LHCN-M2 (cell line): ENCODE measurements around the gene SZRD1. TPM values are rescaled to one million over a fixed set of nuclear protein-coding genes. Genes with fewer than 3 reads are reported as not detected.

ENCODE experiments used
- DNase-seq: peaks from one replicate; pipeline ENCODE4 v3.0.0-alpha.2; 2012; ENCODE audit warnings: low read depth
- total RNA-seq: library from RNA; depleted of rRNA; stranded (reverse); fragments of >200 nt; gene quantifications from 2 replicates; pipeline ENCODE4 v1.2.3, GENCODE V29; 2014

The SZRD1 gene
- total RNA-seq, 1 experiment from 2014 or later: 118 TPM

GRCh38 chr1:16394977-16395376 is 27.9 kb downstream of the SZRD1 start:
- no peak for DNase-seq

- DNase-seq: peak; percentile 93
Measured at GRCh38 chr1:16396591-16396990, 29.5 kb downstream of the SZRD1 start.

DNA sequence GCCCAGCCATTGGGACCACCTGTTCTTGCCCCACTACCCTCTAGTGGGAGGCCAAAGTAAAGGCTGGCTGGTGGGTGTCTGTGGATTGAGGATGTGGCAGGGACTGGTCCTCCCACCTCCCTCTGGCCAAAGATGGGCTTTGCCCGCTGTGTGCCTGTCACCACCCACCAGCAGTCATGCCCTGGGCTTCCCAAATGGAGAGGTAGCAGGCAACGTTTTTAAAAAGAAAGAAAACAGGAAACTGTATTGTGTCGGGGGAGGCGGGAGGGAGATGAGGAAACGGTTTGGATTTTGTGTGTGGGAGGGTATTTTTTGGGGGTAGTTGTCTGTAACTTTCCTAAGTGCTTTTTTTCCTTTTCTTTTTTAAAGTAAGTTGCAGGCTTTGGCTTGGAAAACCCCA is 30.1 kb downstream of the SZRD1 start:
- DNase-seq: no peak

- DNase-seq: no peak
Measured at GRCh38 chr1:16398371-16398953, 31.4 kb downstream of the SZRD1 start.

GRCh38 chr1:16402742-16403141 is 35.7 kb downstream of the SZRD1 start:
- no peak for DNase-seq

DNA sequence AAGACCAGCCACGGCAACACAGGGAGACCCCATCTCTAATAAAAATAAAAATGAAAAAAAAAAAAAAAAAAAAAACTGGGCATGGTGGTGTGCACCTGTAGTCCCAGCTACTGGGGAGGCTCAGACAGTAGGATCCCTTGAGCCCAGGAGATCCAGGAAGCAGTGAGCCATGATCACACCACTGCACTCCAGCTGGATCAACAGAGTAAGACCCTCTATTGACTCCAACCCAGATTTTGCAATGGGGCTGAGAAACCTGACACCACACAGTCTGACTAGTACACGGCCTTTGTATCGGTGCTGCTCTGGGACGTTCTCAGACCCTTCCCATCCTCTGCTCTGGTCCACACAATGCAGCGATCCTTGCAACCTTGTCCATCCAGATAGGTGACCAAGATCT is 38.4 kb downstream of the SZRD1 start:
- no peak for DNase-seq

DNA sequence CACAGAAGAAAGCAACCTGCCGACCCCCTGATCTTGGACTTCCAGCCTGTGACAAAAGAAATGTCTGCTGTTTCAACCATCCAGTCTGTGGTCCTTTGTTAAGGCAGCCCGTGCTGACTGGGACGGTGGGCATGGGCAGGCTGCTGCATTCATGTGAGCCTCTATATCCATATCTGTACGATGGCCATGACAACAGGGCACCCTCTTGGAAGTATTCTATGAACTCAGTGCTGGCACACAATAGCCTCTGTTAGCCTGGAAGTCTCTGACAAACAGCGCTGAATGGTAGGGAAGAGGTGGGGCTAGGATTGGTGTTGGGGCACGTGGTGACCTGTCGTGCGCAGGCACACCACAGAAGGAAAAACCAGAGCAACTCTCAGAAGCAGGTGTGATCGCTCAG is 39.8 kb downstream of the SZRD1 start:
- no peak for DNase-seq

DNA sequence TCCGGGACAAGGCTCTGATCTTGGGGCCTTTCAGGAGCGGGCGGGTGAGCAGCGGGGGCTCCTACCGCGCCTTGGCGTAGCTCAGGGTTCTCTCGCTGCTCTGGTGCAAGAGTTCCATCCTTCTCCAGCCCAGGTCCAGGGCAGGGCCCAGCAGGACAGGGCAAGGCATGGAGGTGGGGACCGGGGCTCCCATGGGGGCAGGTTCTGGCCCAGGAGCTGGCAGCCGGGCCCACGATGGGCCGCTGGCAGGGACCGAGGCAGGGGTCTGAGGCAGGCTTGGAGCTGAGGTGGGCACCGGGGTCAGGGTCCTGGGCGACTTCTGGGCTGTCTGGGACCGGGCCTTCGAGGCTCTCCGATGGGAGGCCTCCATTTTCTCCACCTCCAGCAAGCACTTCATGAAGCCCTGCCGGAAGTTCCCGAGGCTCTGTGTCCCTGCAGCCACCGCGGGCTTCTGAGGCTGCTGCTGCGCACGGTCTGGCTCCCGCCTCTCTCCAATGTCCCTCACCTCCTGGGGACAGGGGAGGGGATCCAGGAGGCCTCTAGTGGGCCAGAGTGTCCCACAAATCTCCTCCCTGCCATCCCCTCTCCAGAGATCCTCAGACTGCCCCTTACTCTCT is 42.6 kb downstream of the SZRD1 start:
- no peak for DNase-seq

DNA sequence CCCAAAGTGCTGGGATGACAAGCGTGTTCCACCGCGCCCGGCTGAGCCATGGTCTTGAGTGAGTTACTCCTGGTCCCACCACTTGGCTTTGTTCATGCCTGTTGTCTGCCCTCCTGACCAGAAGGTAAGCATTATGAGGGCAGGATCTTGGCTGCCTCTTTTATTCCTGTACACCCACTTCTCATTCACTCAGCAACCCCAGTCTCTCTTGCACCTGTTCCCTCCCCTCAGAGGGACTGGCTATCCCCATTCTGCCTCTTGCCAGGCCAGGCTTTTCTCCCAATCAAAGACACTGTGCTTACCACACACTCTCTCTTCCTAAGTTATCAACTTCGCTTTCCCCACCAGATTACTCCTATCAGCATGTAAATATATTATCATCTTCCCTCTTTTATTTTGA is 43.8 kb downstream of the SZRD1 start:
- no peak for DNase-seq

- no peak for DNase-seq
Measured at GRCh38 chr1:16413191-16413590, 46.1 kb downstream of the SZRD1 start.

GRCh38 chr1:16418823-16419425 is 51.9 kb downstream of the SZRD1 start:
- no peak for DNase-seq

DNA sequence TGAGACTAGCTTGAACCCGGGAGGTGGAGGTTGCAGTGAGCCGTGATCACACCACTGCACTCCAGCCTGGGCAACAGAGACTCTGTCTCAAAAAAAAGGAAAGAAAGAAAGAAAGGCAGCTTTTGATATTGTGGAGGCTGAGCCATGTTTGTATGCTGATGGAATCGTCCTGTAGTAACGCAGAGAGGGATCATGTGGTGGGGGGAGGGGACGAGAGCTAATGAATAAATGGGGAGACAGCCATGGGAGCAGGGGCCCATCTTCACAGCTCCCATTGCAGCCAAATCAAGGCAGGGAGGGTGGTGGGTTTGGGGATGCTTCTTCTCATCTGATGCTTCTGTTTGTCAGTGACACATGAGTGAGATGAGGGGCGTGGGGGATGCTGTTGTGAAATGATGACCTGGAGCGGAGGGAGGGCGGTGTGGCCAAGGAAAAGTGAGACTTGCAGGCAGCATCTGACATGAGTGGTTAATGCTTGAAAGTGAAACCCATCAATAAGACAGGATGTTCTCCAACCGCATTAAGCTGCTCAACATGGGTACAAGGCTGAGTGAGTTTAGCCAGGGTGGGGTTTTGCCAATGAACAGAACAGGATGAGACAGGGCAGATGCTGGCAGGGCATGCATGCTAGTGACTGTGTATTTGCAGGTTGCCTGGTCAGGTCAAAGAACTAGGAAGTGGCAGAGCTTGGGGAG is 53.5 kb downstream of the SZRD1 start:
- DNase-seq: no peak

GRCh38 chr1:16421201-16421600 is 54.2 kb downstream of the SZRD1 start:
- no peak for DNase-seq

GRCh38 chr1:16422041-16422440 is 55.0 kb downstream of the SZRD1 start:
- no peak for DNase-seq

DNA sequence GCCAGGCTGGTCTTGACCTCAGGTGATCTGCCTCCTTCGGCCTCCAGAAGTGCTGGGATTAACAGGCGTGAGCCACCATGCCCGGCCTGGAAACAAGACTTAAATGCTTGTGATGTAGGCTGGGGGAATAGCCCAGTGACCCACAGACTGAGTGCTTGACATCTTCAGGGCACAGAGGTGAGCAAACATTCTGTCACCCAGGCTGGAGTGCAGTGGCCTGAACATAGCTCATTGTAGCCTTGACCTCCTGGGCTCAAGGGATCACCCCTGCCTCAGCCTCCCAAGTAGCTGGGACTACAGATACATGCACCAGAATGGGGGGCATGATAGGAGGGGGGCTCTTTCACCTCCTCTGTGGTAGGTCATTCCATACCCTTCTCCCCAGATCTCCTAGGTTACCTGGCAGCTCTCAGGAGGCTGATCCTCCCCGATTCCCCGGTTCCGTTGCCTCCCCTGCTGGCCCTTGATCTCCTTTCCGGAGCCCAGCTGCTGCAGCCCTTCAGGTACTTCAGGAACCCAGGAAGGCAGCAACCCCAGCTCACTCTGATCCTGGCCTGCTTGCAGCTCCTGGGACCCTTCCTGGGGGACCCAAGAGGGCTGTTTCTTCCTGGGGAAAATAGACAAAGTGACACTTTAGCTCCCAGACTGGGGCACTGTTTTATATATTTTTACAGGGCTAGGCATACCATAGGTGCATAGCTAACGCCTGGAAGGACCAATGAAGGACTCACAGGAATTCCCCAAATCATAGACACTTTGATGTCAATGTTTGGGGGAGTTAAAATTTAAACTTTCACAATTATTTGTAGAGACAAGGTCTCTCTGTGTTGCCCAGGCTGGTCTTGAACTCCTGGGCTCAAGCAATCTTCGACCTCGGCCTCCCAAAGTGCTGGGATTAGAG is 58.3 kb downstream of the SZRD1 start:
- no peak for DNase-seq

DNA sequence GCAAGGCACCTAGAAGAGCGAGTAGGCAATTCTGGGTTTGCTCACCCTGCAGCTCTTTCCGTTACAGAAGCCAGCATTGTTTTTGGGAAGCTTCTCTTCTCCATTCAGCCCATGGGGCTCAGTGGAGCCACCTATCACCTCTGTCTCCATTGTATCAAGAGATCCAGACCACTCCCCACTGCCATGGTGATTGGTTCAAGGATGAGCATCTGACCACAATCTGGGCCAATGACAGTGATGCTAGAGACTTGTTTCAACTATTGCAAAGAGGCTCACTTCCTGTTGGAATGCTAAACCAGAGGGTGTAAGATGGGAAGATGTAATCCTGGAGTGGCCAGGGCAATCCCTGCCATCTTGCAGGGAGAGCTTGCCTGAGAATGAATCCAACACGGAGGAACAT is 63.6 kb downstream of the SZRD1 start:
- DNase-seq: peak; percentile 22

DNA sequence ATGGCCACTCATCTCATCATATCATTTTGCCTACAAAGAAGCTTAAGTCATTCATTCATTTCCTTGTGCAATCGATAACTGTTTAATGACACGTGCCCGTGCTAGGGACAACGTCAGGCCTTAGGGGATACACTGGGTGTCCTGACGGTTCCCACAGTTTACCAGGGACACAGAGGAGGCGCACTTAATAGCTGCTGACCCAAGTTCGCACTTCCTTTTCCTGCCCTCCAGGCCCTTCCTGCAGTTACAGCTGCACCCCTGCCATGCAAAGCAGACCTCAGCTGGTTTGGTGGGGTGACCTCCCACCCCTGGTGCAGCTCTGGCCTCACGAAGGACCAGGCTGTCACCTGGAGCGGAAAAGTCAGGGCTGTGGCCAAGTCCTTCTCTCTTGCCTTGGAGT is 66.0 kb downstream of the SZRD1 start:
- DNase-seq: no peak

- DNase-seq: no peak
Measured at GRCh38 chr1:16434007-16434406, 67.0 kb downstream of the SZRD1 start.

DNA sequence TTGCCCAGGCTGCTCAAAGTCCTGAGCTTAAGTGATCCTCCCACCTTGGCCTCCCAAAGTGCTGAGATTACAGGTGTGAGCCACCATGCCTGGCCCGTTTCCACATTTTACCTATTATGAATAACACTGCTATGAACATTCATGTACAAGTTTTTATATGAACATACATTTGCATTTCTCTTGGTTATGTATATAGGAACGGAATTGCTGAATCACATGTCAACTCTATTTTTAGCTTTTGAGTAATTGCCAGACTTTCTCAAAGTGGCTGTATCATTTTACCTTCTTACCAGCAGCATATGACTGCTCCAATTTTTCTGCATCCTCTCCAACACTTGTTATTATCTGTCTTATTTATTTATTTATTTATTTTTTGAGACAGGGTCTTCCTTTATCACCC is 67.5 kb downstream of the SZRD1 start:
- DNase-seq: peak; percentile 9

GRCh38 chr1:16436946-16437474 is 70.0 kb downstream of the SZRD1 start, which contains the start of gene SPATA21:
SPATA21 (minus strand) TSS chr1:16437424; CDS start chr1:16431371, 6,053 bp downstream.
- no peak for DNase-seq

GRCh38 chr1:16438516-16438915 is 71.5 kb downstream of the SZRD1 start:
- no peak for DNase-seq
